Activated CD8-positive, alpha-beta T cell treated with anti-CD3 and anti-CD28 coated beads for 36 hours (primary cell): ENCODE data around the gene OSBPL10. TPM values are rescaled to one million over a fixed set of nuclear protein-coding genes. Genes with fewer than 3 reads are reported as not detected.

ENCODE experiments used
- ATAC-seq: fragments of 200-7000 bp; cut with Tn5 transposase; one replicate; pipeline ENCODE4 v1.10.0; 2021; ENCODE audit warnings: mild to moderate bottlenecking, moderate library complexity
- CTCF ChIA-PET: fragments of 350-600 bp; sonication (Branson Sonifier 250); formaldehyde crosslinking; loops from one replicate; lab custom pipeline; 2021; ENCODE audit warnings: antibody characterized with exemption; lab: Charles Lee
- POLR2A ChIA-PET: fragments of 350-600 bp; sonication (Branson Sonifier 250); formaldehyde crosslinking; loops from one replicate; lab custom pipeline; 2021; ENCODE audit warnings: antibody characterized with exemption; lab: Charles Lee
- DNase-seq: peaks from one replicate; pipeline ENCODE4 v3.0.0-alpha.2; 2020
- H3K27ac Mint-ChIP-seq: one replicate; pipeline ENCODE4 v1.8.0; 2021; ENCODE audit warnings: mild to moderate bottlenecking, mixed read lengths
- H3K27me3 Mint-ChIP-seq: one replicate; pipeline ENCODE4 v1.8.0; 2021; ENCODE audit warnings: mixed read lengths
- H3K36me3 Mint-ChIP-seq: one replicate; pipeline ENCODE4 v1.8.0; 2021; ENCODE audit warnings: low read depth, mixed read lengths
- H3K4me1 Mint-ChIP-seq: one replicate; pipeline ENCODE4 v1.8.0; 2021; ENCODE audit warnings: low read depth, mixed read lengths
- H3K4me3 Mint-ChIP-seq: one replicate; pipeline ENCODE4 v1.8.0; 2021; ENCODE audit warnings: mild to moderate bottlenecking, moderate library complexity, mixed read lengths
- H3K9me3 Mint-ChIP-seq: one replicate; pipeline ENCODE4 v1.8.0; 2021; ENCODE audit warnings: mixed read lengths
- CTCF ChIP-seq: fragments of 200-600 bp; IDR thresholded peaks from one replicate; pipeline ENCODE4 v1.8.0; 2022; ENCODE audit warnings: antibody characterized with exemption, mild to moderate bottlenecking
- intact Hi-C: fragments of 100-400 bp; cut with micrococcal nuclease; formaldehyde crosslinking; loops from one replicate; pipeline ENCODE4 v1.10.0; 2022
- total RNA-seq, 2 experiments: library from RNA; stranded (reverse); gene quantifications; one replicate each; pipeline ENCODE4 v1.2.3, GENCODE V29; 2021

The OSBPL10 gene
- total RNA-seq, 2 experiments from 2014 or later: 1.9 to 2.1 TPM

GRCh38 chr3:31988271-31988670 is 7.2 kb upstream of the OSBPL10 start:
- POLR2A ChIA-PET: no interaction called here
- no peaks in the 10 kb centered on the region for H3K4me1 Mint-ChIP-seq
- no peak for DNase-seq
- H3K27ac Mint-ChIP-seq: no peak overlapping the region
- H3K36me3 Mint-ChIP-seq: peaks cover 1% of the 10 kb centered on the region
- CTCF ChIA-PET: interaction anchor here (0.9 kb wide), 1 partner anchor 31 kb away, joined by 3 read pairs; no protein-coding TSS in a partner anchor
- H3K27me3 Mint-ChIP-seq: peaks cover 7% of the 10 kb centered on the region
- no peak overlapping the region for H3K4me3 Mint-ChIP-seq
- no peak for ATAC-seq
- intact Hi-C loops: no loop called here
- TF ChIP-seq CTCF: no peak
- H3K9me3 Mint-ChIP-seq: peaks cover 4% of the 10 kb centered on the region

GRCh38 chr3:31985831-31986230 is 4.8 kb upstream of the OSBPL10 start:
- Mint-ChIP-seq H3K36me3 (no peaks in the 10 kb centered on the region), H3K4me1 (no peaks in the 10 kb centered on the region), H3K27me3 (peaks cover 22% of the 10 kb centered on the region), H3K27ac (no peak overlapping the region), H3K9me3 (no peaks in the 10 kb centered on the region), H3K4me3 (no peak overlapping the region)
- TF ChIP-seq CTCF: no peak
- ATAC-seq (no peak), DNase-seq (no peak)
- POLR2A ChIA-PET: no interaction called here
- intact Hi-C loops: no loop called here
- CTCF ChIA-PET: interaction anchor here (0.6 to 1.7 kb wide), 3 partner anchors 13 to 1097 kb away, joined by 3 to 4 read pairs (median 4); no protein-coding TSS in a partner anchor

- no peak for TF ChIP-seq CTCF
- CTCF ChIA-PET: no interaction called here
- intact Hi-C loops: no loop called here
- Mint-ChIP-seq H3K27me3 (peaks cover 30% of the 10 kb centered on the region), H3K4me1 (peaks cover 4% of the 10 kb centered on the region), H3K4me3 (no peak overlapping the region), H3K36me3 (no peaks in the 10 kb centered on the region), H3K27ac (no peak overlapping the region), H3K9me3 (no peaks in the 10 kb centered on the region)
- DNase-seq (no peak), ATAC-seq (no peak)
- POLR2A ChIA-PET: no interaction called here
These were observed 3.3 kb upstream of the OSBPL10 start for GRCh38 chr3:31984321-31984720.

- TF ChIP-seq CTCF: no peak
- Mint-ChIP-seq H3K36me3 (no peaks in the 10 kb centered on the region), H3K27me3 (peaks cover 52% of the 10 kb centered on the region), H3K4me3 (peak overlapping the region; percentile 73), H3K4me1 (peaks cover 16% of the 10 kb centered on the region), H3K27ac (no peak overlapping the region), H3K9me3 (peaks cover 2% of the 10 kb centered on the region)
- POLR2A ChIA-PET: no interaction called here
- DNase-seq: peak; percentile 53
- ATAC-seq: peak; percentile 52
- intact Hi-C loops: no loop called here
- CTCF ChIA-PET: no interaction called here
These were observed 394 bp downstream of the OSBPL10 start for GRCh38 chr3:31980530-31981205.

- peaks cover 16% of the 10 kb centered on the region for H3K4me1 Mint-ChIP-seq
- peaks cover 3% of the 10 kb centered on the region for H3K9me3 Mint-ChIP-seq
- intact Hi-C loops: no loop called here
- ATAC-seq (peak; percentile 57), DNase-seq (no peak)
- no peak for TF ChIP-seq CTCF
- H3K27me3 Mint-ChIP-seq: peaks cover 63% of the 10 kb centered on the region
- H3K4me3 Mint-ChIP-seq: peak overlapping the region; percentile 42
- no peaks in the 10 kb centered on the region for H3K36me3 Mint-ChIP-seq
- POLR2A ChIA-PET: no interaction called here
- H3K27ac Mint-ChIP-seq: peak overlapping the region; percentile 36
- CTCF ChIA-PET: no interaction called here
These were observed 1.9 kb downstream of the OSBPL10 start for GRCh38 chr3:31979001-31979697.
